ENCODE results near the gene ZRSR2.
"Not testable (repeated sequence)": the region's sequence is repeated elsewhere in the genome, so short reads cannot be mapped to it uniquely, and the experiment has no call there.

Gene ZRSR2, protein sequence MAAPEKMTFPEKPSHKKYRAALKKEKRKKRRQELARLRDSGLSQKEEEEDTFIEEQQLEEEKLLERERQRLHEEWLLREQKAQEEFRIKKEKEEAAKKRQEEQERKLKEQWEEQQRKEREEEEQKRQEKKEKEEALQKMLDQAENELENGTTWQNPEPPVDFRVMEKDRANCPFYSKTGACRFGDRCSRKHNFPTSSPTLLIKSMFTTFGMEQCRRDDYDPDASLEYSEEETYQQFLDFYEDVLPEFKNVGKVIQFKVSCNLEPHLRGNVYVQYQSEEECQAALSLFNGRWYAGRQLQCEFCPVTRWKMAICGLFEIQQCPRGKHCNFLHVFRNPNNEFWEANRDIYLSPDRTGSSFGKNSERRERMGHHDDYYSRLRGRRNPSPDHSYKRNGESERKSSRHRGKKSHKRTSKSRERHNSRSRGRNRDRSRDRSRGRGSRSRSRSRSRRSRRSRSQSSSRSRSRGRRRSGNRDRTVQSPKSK

DNA sequence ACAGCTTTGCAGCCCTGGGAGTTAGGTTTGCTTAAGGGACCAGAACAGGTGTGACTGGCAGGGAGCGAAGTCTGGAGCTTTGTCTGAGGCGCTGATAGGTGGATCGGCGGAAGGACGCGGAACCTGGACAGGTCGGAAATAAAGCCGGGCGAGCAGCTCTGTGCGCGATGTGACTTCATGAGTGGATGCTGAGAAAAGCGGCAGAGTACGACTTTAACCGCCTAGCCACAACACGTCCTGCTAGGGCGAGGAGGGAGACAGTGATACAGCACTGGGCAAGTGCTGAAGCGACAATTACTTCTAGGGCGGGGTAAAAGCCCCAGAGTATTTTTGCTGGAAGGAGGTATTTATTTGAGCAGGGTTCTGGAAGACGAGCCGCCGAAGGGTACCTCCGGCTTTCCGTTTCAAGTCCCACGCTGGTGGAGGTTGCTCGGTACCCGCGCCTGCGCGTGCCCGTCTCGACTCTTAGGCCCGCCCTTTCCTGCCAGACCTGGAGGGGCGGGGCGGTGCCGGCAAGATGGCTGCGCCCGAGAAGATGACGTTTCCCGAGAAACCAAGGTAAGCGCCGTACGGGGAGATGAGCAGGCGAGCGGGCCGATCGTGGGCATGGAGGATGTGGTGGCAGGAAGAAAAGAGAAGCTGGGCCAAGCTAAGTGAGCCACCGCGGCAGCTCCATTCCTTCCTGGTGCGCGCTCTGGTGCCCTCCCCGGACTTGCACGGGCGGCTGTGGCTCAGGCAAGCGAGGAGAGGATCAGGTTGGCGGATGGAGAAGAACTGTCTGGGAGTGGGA lies at the start of gene ZRSR2:
Gene ZRSR2 (plus strand): TSS at position 506 of the 790 bp plus-strand sequence. CDS start 12 bp downstream, at position 518.
- peak; percentile 73 to 78 for DNase-seq

DNA sequence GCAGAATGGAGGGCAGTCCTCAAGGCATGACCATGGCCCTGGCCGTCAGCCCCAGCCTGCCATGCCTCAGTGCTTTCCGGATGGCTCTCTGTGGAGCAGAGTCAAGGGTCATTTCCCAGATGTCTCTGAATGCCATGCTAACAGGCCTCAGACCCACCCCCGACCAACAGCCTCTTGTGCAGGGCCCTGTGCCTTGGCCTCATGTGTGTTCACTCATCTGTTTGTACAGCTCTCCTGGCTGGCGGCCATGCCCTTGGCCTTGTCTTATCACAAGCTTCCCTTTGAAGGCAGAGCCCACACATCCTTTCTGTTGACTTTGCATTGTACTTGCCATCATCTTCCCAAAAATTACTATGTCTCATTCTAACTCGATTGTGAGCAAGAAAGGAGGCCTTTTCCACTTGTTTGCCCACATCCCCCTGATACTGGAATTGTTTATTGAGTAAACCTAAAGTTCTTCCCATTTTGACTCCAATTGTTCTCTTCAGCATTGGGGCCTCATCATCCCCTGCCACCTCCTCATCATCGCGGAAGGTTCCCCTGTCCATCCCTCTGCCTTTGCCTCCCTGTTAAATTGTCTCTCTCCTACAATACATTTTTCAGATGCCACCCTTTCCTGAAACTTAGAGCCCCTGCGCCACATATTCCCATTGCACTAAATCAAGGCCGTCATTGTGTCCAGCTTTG lies 46.0 kb upstream of the ZRSR2 start:
- no peak for DNase-seq

GRCh38 chrX:15745179-15745578 lies 45.1 kb upstream of the ZRSR2 start:
- DNase-seq: no peak

- not testable (repeated sequence) for DNase-seq
Observed at GRCh38 chrX:15746651-15747050, 43.6 kb upstream of the ZRSR2 start.

DNA sequence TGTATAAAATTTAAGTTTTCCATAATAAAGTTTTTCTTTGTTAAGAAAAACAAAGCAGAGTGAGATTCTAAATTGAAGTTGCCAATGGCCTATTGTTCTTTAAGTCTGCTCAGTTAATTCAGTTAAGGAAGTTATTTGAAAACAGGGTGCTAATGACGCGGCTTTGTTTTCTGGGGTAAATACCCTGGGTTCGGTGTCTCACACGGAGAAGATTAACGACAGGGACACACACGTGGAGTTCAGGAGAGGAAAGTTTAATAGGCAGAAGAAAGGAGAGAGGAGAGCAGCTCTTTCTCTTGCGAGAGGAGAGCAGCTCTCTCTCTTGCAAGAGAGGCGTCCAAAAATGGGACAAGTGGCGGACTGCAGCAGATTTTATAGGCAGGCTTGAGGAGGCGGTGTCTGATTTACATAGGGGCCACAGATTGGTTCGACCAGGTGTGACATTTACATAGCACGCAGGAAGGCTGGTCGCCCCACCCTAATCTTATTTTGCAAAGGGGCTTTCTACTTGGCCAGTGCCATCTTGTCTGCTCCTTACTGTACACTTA lies 42.6 kb upstream of the ZRSR2 start:
- DNase-seq: no peak

DNA sequence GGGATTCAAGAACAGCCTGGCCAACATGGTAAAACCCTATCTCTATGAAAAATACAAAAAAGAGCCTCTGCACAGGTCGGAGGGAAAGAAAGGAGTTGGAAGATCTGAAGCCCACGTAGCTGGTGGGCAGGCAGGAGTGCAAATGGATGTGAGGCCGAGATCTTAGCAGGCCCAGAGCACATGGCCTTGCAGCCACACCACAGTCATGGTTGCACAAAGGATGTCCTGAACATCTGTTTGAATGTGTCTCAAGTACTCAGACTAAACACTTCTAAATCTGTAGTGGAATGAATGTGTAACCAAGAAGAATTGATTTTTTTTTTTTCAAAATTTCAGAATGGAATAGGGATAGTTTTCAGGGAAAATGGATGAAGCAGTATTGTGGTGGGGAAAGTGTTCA lies 41.4 kb upstream of the ZRSR2 start:
- no peak for DNase-seq

GRCh38 chrX:15749642-15750610 lies 40.4 kb upstream of the ZRSR2 start:
- no peak for DNase-seq

DNA sequence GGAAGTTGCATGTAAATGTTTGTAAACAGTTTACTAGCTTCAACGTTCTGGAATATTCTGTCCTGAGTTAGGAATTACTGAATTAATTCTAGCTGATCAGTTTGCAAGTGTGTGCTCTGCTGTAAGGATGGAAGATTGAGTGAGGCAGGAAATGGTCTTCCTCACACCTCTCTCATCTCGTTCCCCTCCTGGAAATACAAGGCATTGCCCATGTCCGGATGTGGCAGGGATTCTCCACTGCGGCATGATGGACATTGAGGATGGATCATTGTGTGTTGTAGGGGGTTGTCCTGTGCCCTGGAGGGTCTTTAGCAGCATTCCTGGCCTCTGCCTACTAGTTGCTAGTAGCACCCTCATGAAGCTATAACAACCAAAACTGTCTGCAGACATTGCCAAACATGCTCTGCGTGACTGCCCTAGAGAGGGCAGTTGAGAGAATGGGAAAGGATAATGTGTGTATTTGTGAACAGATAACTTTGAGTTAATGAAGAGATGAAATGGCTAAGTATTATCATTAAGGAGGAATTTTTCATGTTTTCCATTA lies 39.6 kb upstream of the ZRSR2 start:
- DNase-seq: no peak

GRCh38 chrX:15751155-15751819 lies 39.0 kb upstream of the ZRSR2 start:
- no peak for DNase-seq

GRCh38 chrX:15755091-15755490 lies 35.2 kb upstream of the ZRSR2 start:
- DNase-seq: no peak

GRCh38 chrX:15758140-15758539 lies 32.1 kb upstream of the ZRSR2 start:
- no peak for DNase-seq

- DNase-seq: not testable (repeated sequence)
Observed at GRCh38 chrX:15759886-15760285, 30.4 kb upstream of the ZRSR2 start.

- DNase-seq: no peak
Observed at GRCh38 chrX:15761564-15762191, 28.6 kb upstream of the ZRSR2 start.

GRCh38 chrX:15769300-15769954 lies 20.9 kb upstream of the ZRSR2 start:
- DNase-seq: no peak

DNA sequence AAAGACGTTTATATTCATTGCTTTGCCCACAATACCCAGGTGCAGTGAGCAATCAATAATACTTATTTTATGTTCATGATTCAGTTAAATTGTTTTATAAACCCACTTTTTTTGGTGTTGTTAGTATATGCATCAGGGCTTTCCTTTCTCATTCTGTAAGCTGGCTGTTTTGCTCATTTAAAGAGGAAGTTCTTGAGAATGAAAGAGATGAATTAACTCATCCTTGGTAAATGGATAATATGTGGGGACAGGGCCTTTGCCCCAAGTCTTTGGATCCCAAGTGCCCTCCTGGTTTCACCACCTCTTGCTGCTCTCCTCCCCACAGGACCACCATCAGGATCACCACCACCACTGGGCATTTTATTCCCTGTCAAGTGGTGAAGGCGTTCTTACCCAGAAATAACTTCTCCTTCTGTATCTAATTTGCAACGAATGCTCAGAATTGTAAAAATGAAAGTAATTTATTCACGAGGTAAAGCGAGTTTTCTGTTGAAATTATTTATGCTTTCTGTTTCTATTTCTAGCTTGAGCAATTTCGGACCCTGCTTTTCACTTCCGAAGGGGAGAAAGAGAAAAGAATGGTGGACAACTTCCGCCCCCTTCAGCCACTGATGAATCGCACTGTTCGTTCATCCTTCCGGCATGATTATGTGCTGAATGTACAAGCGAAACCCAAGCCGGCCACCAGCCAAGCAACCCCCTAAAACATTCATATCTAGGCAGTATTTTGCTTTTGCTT lies 8.2 kb upstream of the ZRSR2 start:
- DNase-seq: no peak

GRCh38 chrX:15785176-15785750 lies 5.0 kb upstream of the ZRSR2 start:
- DNase-seq: no peak

DNA sequence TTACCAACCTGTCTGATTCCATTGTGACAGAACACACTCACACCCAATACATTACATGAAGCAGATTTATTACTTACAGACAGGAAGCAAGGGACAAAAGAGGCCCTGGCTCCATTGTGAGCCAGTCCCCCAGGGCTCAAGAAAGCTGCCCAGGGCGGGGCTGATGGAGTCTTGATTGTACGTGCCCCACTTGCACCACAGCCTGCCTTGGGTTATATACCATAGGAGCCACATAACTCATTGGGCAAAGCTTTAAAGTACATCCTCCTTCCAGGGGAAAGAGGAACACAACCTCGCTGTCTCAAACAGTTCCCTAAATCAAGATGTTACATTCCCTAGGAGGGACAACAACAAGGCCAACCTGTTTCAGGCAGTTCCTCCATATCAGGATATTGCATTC lies 3.4 kb upstream of the ZRSR2 start:
- DNase-seq: no peak

DNA sequence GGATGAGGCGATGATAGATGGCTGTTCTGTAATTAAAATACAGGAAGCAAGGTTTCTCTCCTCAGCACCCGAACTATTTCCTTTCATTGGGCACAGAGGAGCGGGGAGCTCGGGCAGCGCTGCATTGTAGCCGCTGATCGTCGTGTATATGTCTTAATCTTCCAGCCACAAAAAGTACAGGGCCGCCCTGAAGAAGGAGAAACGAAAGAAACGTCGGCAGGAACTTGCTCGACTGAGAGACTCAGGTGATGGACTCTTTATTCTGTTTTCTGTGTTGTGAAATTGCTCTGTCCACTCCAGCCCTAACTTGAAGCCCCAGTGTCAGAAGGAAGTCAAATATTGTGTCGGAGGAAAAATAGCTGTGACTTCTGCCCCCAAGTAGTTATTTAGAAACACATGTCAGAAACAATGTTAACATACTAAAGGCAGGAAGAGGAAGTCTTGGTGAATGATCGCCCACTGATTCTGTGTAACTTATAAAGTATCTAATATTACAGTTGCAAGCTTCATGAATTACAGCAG lies 546 bp downstream of the ZRSR2 start:
- DNase-seq: peak; percentile 27 to 38
